HCT116 (cell line): ENCODE measurements around the gene PIPOX. TPM values are rescaled to one million over a fixed set of nuclear protein-coding genes. Genes with fewer than 3 reads are reported as not detected.

Source experiments
- ATAC-seq: fragments of 200-7000 bp; cut with Tn5 transposase; 2 replicates; pipeline ENCODE4 v1.9.1; 2020; ENCODE audit warnings: mild to moderate bottlenecking, moderate library complexity
- BruUV-seq: library from RNA; stranded (reverse); fragments of 400-500 nt; replicated peaks from 2 replicates; lab custom pipeline; 2021; lab: Mats Ljungman, UMichigan
- CTCF ChIA-PET: fragments of 300-600 bp; sonication (Branson Sonifier 250); formaldehyde crosslinking; loops from one replicate; lab custom pipeline; 2021; ENCODE audit warnings: antibody characterized with exemption; lab: Charles Lee
- POLR2A ChIA-PET: fragments of 300-600, 350-600 bp; sonication (Branson Sonifier 250); formaldehyde crosslinking; loops from one replicate; lab custom pipeline; 2021; ENCODE audit warnings: antibody characterized with exemption; lab: Charles Lee
- RAD21 ChIA-PET, 2 experiments: fragments of 300-600 bp; sonication (Branson Sonifier 250); formaldehyde crosslinking; loops; one replicate each; lab custom pipeline; 2023; ENCODE audit warnings: low total read pairs in 2 of 2; ENCODE audit not compliant: uncharacterized antibody in 2 of 2, unreplicated experiment in 2 of 2, low non-redundant PET in 1 of 2; lab: Charles Lee
- DNase-seq: peaks from one replicate; pipeline ENCODE4 v3.0.0-alpha.2; 2010; ENCODE audit warnings: low read depth, low spot score
- H2AFZ ChIP-seq: fragments of 200-600 bp; shearing (Covaris generic), sonication (generic); 2 replicates; pipeline ENCODE4 v1.6.1; 2017; ENCODE audit warnings: low read depth, mixed run types, mixed read lengths, antibody characterized with exemption, low read length; ENCODE audit not compliant: poor library complexity, severe bottlenecking
- H3K27ac ChIP-seq: 2 replicates; pipeline ENCODE4 v1.5.1; 2012; ENCODE audit warnings: low read depth, low read length
- H3K27me3 ChIP-seq: fragments of 200-600 bp; sonication (generic); 2 replicates; pipeline ENCODE4 v1.6.1; 2016; ENCODE audit warnings: mixed run types, low read length, mixed read lengths; ENCODE audit not compliant: insufficient read depth
- H3K36me3 ChIP-seq, 2 experiments: fragments of 200-500 bp in 1 of 2; fragments of 200-600 bp in 1 of 2; sonication (Bioruptor generic) in 1 of 2; sonication (generic) in 1 of 2; 2 replicates each; pipeline versions ENCODE4 v1.5.1 to v1.6.1; 2014 to 2016; ENCODE audit warnings: low read length in 2 of 2, inconsistent platforms in 1 of 2, mixed read lengths in 1 of 2, mixed run types in 1 of 2; ENCODE audit not compliant: insufficient read depth in 2 of 2, control insufficient read depth in 1 of 2
- H3K4me1 ChIP-seq, 2 experiments: fragments of 200-600 bp in 1 of 2; sonication (generic) in 1 of 2; 2 replicates each; pipeline versions ENCODE4 v1.5.1 to v1.6.1; 2012 to 2017; ENCODE audit warnings: low read length in 2 of 2, inconsistent platforms in 1 of 2, mild to moderate bottlenecking in 1 of 2, mixed read lengths in 1 of 2, mixed run types in 1 of 2, moderate library complexity in 1 of 2; ENCODE audit not compliant: insufficient read depth in 2 of 2, control insufficient read depth in 1 of 2
- H3K4me2 ChIP-seq: fragments of 200-600 bp; sonication (generic); 2 replicates; pipeline ENCODE4 v1.6.1; 2017; ENCODE audit warnings: mixed run types, low read length, mixed read lengths
- H3K4me3 ChIP-seq, 2 experiments: fragments of 200-600 bp in 1 of 2; sonication (generic) in 1 of 2; replicated peaks in 1 of 2; 2 replicates each; pipeline ENCODE4 v1.5.1; 2011 to 2016; ENCODE audit warnings: low read length in 2 of 2, control low read depth in 1 of 2, low read depth in 1 of 2, mild to moderate bottlenecking in 1 of 2, mixed read lengths in 1 of 2, mixed run types in 1 of 2
- H3K79me2 ChIP-seq: fragments of 200-600 bp; sonication (generic); 2 replicates; pipeline ENCODE4 v1.6.1; 2017; ENCODE audit warnings: mild to moderate bottlenecking, mixed run types, low read length, moderate library complexity, mixed read lengths; ENCODE audit not compliant: insufficient read depth
- H3K9ac ChIP-seq: fragments of 200-600 bp; sonication (generic); 2 replicates; pipeline ENCODE4 v1.6.1; 2016; ENCODE audit warnings: low read length, mixed read lengths
- H3K9me2 ChIP-seq: fragments of 200-600 bp; sonication (generic), shearing (Covaris generic); 2 replicates; pipeline ENCODE4 v1.6.1; 2017; ENCODE audit warnings: mixed run types, mild to moderate bottlenecking, moderate library complexity; ENCODE audit not compliant: insufficient read depth
- H3K9me3 ChIP-seq, 2 experiments: fragments of 200-500 bp in 1 of 2; fragments of 200-600 bp in 1 of 2; sonication (Bioruptor generic) in 1 of 2; sonication (generic) in 1 of 2; 2 replicates each; pipeline ENCODE4 v1.6.1; 2014 to 2017; ENCODE audit warnings: low read length in 2 of 2, mixed read lengths in 2 of 2, inconsistent platforms in 1 of 2, low read depth in 1 of 2, mild to moderate bottlenecking in 1 of 2, mixed run types in 1 of 2, moderate library complexity in 1 of 2; ENCODE audit not compliant: control insufficient read depth in 1 of 2, insufficient read depth in 1 of 2
- H4K20me1 ChIP-seq: fragments of 200-600 bp; sonication (generic), shearing (Covaris generic); 2 replicates; pipeline ENCODE4 v1.6.1; 2017; ENCODE audit warnings: mixed run types, mild to moderate bottlenecking, moderate library complexity; ENCODE audit not compliant: insufficient read depth
- ATF3 ChIP-seq: IDR thresholded peaks from 2 replicates; pipeline ENCODE4 v1.6.1; 2012
- CBX3 ChIP-seq: IDR thresholded peaks from 2 replicates; pipeline ENCODE4 v1.6.1; 2012; ENCODE audit warnings: low read depth
- CEBPB ChIP-seq: IDR thresholded peaks from 2 replicates; pipeline ENCODE4 v1.6.1; 2012; ENCODE audit warnings: low read depth
- EGR1 ChIP-seq: IDR thresholded peaks from 2 replicates; pipeline ENCODE4 v1.6.1; 2012; ENCODE audit warnings: low read depth
- EZH2 ChIP-seq: fragments of 200-600 bp; sonication (generic); IDR thresholded peaks from 2 replicates; pipeline ENCODE4 v1.6.1; 2017; ENCODE audit warnings: antibody characterized with exemption, mixed run types
- EZH2phosphoT487 ChIP-seq: fragments of 200-600 bp; IDR thresholded peaks from 2 replicates; pipeline ENCODE4 v1.6.1; 2018; ENCODE audit warnings: antibody characterized with exemption, borderline replicate concordance
- POLR2AphosphoS5 ChIP-seq: IDR thresholded peaks from 2 replicates; pipeline ENCODE4 v1.6.1; 2011; ENCODE audit warnings: mild to moderate bottlenecking, low read depth, low read length, moderate library complexity
- RAD21 ChIP-seq: IDR thresholded peaks from 2 replicates; pipeline ENCODE4 v1.6.1; 2012; ENCODE audit warnings: low read depth, mild to moderate bottlenecking
- SIN3A ChIP-seq: IDR thresholded peaks from 2 replicates; pipeline ENCODE4 v1.6.1; 2012; ENCODE audit warnings: low read depth
- SRF ChIP-seq: IDR thresholded peaks from 2 replicates; pipeline ENCODE4 v1.6.1; 2012; ENCODE audit warnings: low read depth
- YY1 ChIP-seq: IDR thresholded peaks from 2 replicates; pipeline ENCODE4 v1.6.1; 2011; ENCODE audit warnings: low read length, low read depth, moderate library complexity, mild to moderate bottlenecking; ENCODE audit not compliant: insufficient replicate concordance; ENCODE audit errors: extremely low read depth
- ZNF274 ChIP-seq: fragments of 200-500 bp; sonication (Bioruptor generic); IDR thresholded peaks from 2 replicates; pipeline ENCODE4 v1.6.1; 2014; ENCODE audit warnings: mild to moderate bottlenecking, low read depth, low read length, inconsistent platforms
- intact Hi-C: fragments of 100-400 bp; cut with micrococcal nuclease; formaldehyde crosslinking; loops from 2 replicates; pipeline ENCODE4 v1.10.0; 2022
- total RNA-seq: library from RNA; stranded (reverse); gene quantifications from one replicate; pipeline ENCODE4 v1.2.1, GENCODE V29; 2021; ENCODE audit not compliant: unreplicated experiment
- TF ChIP-seq, protein P1 (sequence below): IDR thresholded peaks from 2 replicates; pipeline ENCODE4 v1.6.1; 2012; ENCODE audit warnings: low read depth

Gene PIPOX
- total RNA-seq, 1 experiment from 2014 or later, result 1.8 TPM

DNA sequence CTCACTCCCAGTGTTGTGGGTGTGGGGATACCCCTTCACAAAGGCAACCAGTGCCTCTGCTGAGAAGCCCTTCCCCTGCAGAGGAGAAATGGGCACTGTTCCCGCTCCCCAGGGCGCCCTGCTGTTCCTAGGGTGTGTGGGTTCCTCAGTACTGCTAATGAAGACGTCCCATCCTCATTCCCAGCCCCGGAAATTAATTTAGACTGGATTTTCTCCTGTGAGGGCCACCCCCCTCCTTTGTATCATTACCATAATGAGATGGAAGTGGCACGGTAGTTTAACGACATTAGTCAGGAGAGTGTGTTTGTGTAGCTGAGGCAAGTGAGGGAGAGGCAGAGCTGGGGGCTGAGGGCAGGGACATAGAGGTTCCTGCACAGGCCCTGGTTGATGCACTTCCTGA is 53.2 kb downstream of the PIPOX start:
- POLR2A ChIA-PET, result no interaction called here
- H3K9ac ChIP-seq, result no peak overlapping the region
- DNase-seq, result no peak

More for the DNA sequence above, 53.2 kb downstream of the PIPOX start:
- no peak for ATAC-seq
- H3K36me3 ChIP-seq, result peaks cover 3 to 6% of the 10 kb centered on the region in 2 experiments; a peak in 2 of 4 replicates
- BruUV-seq, result no TSS peak
- H3K4me1 ChIP-seq, result no peaks in the 10 kb centered on the region
- no peak overlapping the region for H3K4me2 ChIP-seq
- intact Hi-C loops, result no loop called here
- H3K4me3 ChIP-seq, result no peak overlapping the region
- no peaks in the 10 kb centered on the region for H3K27me3 ChIP-seq
- H3K9me3 ChIP-seq, result no peaks in the 10 kb centered on the region
- H3K9me2 ChIP-seq, result no peaks in the 10 kb centered on the region
- TF ChIP-seq RAD21 (no peak), SIN3A (no peak), EZH2phosphoT487 (no peak), EGR1 (no peak), POLR2AphosphoS5 (no peak), CEBPB (no peak), ATF3 (no peak), EZH2 (no peak), ZNF274 (no peak), CBX3 (no peak), YY1 (no peak), SRF (no peak)
- TF ChIP-seq, protein P1, sequence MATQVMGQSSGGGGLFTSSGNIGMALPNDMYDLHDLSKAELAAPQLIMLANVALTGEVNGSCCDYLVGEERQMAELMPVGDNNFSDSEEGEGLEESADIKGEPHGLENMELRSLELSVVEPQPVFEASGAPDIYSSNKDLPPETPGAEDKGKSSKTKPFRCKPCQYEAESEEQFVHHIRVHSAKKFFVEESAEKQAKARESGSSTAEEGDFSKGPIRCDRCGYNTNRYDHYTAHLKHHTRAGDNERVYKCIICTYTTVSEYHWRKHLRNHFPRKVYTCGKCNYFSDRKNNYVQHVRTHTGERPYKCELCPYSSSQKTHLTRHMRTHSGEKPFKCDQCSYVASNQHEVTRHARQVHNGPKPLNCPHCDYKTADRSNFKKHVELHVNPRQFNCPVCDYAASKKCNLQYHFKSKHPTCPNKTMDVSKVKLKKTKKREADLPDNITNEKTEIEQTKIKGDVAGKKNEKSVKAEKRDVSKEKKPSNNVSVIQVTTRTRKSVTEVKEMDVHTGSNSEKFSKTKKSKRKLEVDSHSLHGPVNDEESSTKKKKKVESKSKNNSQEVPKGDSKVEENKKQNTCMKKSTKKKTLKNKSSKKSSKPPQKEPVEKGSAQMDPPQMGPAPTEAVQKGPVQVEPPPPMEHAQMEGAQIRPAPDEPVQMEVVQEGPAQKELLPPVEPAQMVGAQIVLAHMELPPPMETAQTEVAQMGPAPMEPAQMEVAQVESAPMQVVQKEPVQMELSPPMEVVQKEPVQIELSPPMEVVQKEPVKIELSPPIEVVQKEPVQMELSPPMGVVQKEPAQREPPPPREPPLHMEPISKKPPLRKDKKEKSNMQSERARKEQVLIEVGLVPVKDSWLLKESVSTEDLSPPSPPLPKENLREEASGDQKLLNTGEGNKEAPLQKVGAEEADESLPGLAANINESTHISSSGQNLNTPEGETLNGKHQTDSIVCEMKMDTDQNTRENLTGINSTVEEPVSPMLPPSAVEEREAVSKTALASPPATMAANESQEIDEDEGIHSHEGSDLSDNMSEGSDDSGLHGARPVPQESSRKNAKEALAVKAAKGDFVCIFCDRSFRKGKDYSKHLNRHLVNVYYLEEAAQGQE, result no peak
- no peak overlapping the region for H2AFZ ChIP-seq
- CTCF ChIA-PET, result no interaction called here
- H3K79me2 ChIP-seq, result no peaks in the 10 kb centered on the region
- H4K20me1 ChIP-seq, result no peaks in the 10 kb centered on the region
- RAD21 ChIA-PET, result no interaction called here
- H3K27ac ChIP-seq, result no peak overlapping the region
